Motor neuron (in vitro differentiated cells): ENCODE measurements around the gene GOLGB1. TPM values are rescaled to one million over a fixed set of nuclear protein-coding genes. Genes with fewer than 3 reads are reported as not detected.

ENCODE experiments used
- ATAC-seq, 8 experiments: fragments of 200-7000 bp; cut with Tn5 transposase; replicated peaks in 6 of 8; 2 replicates each; pipeline ENCODE4 v1.8.0; 2021; ENCODE audit warnings: mild to moderate bottlenecking in 8 of 8, moderate library complexity in 8 of 8
- H3K27ac ChIP-seq, 2 donors: fragments of 250-450 bp; sonication (Bioruptor Pico); 2 replicates each; pipeline ENCODE4 v1.9.0; 2021; ENCODE audit warnings: antibody characterized with exemption in 2 of 2, mild to moderate bottlenecking in 2 of 2, moderate library complexity in 1 of 2
- H3K4me1 ChIP-seq, 2 donors: fragments of 250-450 bp; sonication (Bioruptor Pico); replicated peaks in 1 of 2; 2 replicates each; pipeline ENCODE4 v1.6.1; 2021; ENCODE audit warnings: antibody characterized with exemption in 2 of 2, mild to moderate bottlenecking in 2 of 2, moderate library complexity in 1 of 2
- H3K4me3 ChIP-seq, 5 donors: fragments of 250-450 bp; sonication (Bioruptor Pico); 2 replicates each; pipeline ENCODE4 v1.9.0; 2021; ENCODE audit warnings: antibody characterized with exemption in 5 of 5, mild to moderate bottlenecking in 5 of 5, moderate library complexity in 4 of 5
- WGBS, 10 experiments: fragments of 450-650 bp; shearing (Covaris generic); methylation state at CpG; one replicate each; pipeline ENCODE4 v1.0.0; 2022; 5-methylcytosine and 5-hydroxymethylcytosine counted together
- in situ Hi-C, 9 experiments: fragments of 400-800 bp; cut with MboI; loops; one replicate each; pipeline ENCODE4 v1.15.0; 2021; ENCODE audit warnings: low sequenced_read_pairs in 9 of 9, low pct_unique_long_range_greater_than_20kb in 2 of 9; ENCODE audit not compliant: unreplicated experiment in 9 of 9
- total RNA-seq, 8 experiments: library from RNA; unstranded; fragments of 300-600 nt; gene quantifications; 2 replicates each; pipeline versions ENCODE4 v1.2.3 to v1.2.4, GENCODE V29; 2022

The GOLGB1 gene
- total RNA-seq, 8 experiments from 2014 or later, result 36.4 to 72.5 (median 55.4) TPM

DNA sequence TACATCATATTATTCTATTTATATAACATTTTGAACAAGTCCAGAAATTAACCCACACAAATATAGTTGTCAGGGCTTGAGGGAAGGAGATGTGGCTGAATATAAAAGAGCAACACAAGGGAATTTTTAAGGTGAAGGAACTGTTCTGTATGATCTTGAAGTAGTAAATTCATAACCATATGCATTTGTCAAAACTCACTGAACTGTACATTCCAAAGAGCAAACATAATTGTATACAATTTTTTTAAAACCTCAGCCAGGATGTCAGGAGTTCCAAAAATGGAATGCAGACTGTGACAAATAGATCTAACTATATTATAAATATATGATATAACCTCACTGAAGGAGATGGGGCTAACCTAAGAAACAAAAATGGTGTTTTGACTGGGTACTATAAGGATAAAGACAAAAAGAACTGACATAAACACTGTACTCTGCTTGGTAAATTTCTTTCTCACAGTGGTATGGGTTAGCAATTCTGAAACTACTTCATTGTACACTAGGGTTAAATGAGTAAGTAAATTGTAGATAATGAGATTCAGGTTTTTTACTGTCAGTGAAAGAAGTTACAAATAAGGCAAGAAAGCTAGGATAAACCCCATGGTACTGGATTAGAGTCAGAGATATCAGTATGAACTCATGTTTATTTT is 14.4 kb downstream of the GOLGB1 start:
- no peak overlapping the region for H3K4me3 ChIP-seq
- H3K4me1 ChIP-seq, result peaks cover 6 to 10% of the 10 kb centered on the region in 2 donors
- no peak for ATAC-seq
- H3K27ac ChIP-seq, result no peak overlapping the region
- in situ Hi-C loops, result no loop called here

DNA sequence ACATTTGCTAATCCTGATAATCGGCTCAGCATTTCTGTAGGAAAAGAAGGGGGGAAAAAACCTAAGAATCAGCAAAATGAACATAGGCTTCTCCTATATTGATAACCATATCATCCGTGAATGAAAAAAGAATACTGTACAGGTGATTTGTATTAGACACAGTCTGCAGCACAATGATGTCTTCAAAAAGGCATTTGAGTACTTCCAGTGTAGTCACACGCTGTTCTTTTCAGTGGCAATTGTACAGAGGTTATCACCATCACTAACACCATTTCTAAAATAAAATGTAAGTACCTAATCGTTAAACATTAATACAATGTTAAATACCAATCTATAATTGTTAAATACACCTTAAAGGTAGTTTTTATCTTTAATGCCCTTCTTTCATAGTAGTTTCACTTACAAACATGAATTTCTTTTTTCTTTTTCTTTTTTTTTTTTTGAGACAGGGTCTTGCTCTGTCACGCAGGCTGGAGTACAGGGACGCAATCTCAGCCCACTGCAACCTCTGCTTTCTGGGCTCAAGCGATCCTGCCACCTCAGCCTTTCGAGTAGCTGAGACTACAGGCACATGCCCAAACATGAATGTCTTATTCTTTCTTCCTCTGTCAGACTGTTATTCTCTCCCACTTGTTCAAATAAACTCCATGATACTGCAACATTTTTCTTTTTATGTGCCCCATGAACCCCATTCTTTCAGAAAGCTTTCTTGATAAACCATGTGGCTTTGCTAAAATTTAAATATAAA is 18.4 kb downstream of the GOLGB1 start:
- H3K4me3 ChIP-seq, result no peak overlapping the region
- H3K4me1 ChIP-seq, result peaks cover 6 to 10% of the 10 kb centered on the region in 2 donors
- peak in 3 of 8 experiments; percentile 32 to 95 (median 53) for ATAC-seq
- in situ Hi-C loops, result no loop called here
- 31 to 97% (median 82%) methylated on average over 4 to 8 of the region's 8 CpGs for WGBS, 10 experiments
- H3K27ac ChIP-seq, result no peak overlapping the region

DNA sequence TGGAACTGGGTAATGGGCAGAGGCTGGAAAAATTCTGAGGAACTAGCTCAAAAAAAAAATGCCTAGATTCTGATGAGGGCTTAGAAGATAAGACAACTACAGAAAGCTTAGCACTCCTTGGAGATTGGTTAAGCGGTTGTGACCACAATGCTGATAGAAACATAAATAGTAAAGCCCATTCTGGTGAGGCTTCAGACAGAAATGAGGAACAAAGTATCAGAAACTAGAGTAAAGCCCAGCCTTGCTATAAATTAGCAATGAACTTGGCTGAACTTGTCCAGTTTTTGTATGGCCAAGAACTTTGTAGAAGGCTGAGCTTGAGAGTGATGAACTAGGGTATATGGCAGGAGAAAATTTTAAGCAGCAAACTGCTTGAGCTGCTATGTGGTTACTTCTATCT is 25.4 kb downstream of the GOLGB1 start:
- Histone ChIP-seq H3K4me3 (no peak overlapping the region), H3K4me1 (no peaks in the 10 kb centered on the region), H3K27ac (no peak overlapping the region)
- 83 to 100% (median 92%) methylated on average over 1 of the region's 1 CpG; no CpG with 5 or more reads in 3 of the 10 experiments for WGBS, 10 experiments
- in situ Hi-C loops, result no loop called here
- no peak for ATAC-seq

DNA sequence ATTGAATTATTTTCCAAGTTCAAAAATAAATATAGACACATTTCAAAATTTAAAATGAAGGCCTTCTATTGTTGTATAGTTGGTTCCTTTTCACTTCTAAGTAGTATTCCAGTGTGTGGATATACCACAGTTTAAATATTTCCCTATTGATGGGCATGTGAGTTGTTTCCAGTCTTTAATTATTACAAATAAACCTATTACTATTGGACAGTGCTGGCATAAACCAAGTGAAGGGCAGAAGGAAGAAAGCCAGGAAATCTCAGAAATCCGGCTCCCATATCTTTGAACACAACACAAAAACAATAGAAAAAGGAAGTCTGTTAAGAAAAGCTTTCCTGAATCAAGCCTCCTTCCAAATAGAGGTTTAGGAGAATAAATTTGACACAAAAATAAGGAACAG is 26.1 kb downstream of the GOLGB1 start:
- no peak for ATAC-seq
- no peaks in the 10 kb centered on the region for H3K4me1 ChIP-seq
- H3K4me3 ChIP-seq, result no peak overlapping the region
- in situ Hi-C loops, result no loop called here
- no peak overlapping the region for H3K27ac ChIP-seq
- WGBS, 10 experiments, result 80 to 100% (median 100%) methylated on average over 1 of the region's 1 CpG; no CpG with 5 or more reads in 2 of the 10 experiments

DNA sequence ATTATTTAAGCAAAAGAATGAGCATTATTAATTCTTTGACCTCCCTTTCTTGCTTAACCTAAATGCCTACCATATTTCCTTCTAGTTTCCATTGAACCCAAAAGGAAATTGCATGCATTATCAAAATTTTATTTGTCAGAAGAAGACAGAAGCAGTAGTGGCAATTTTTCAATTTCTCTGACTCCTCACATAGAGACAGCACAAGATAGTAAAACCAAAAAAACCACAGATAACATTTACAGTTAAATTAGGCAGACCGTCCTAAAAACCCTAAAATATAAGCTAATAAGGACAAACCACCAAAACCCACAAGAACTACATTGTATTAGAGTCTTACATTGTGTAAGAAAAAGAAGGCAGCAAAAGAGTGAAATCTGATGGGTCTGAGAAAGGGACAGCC is 27.1 kb downstream of the GOLGB1 start:
- WGBS, 10 experiments, result 86 to 100% (median 100%) methylated on average over 1 of the region's 1 CpG; no CpG with 5 or more reads in 3 of the 10 experiments
- in situ Hi-C loops, result no loop called here
- ATAC-seq, result no peak
- H3K4me3 ChIP-seq, result no peak overlapping the region
- H3K27ac ChIP-seq, result no peak overlapping the region
- no peaks in the 10 kb centered on the region for H3K4me1 ChIP-seq

DNA sequence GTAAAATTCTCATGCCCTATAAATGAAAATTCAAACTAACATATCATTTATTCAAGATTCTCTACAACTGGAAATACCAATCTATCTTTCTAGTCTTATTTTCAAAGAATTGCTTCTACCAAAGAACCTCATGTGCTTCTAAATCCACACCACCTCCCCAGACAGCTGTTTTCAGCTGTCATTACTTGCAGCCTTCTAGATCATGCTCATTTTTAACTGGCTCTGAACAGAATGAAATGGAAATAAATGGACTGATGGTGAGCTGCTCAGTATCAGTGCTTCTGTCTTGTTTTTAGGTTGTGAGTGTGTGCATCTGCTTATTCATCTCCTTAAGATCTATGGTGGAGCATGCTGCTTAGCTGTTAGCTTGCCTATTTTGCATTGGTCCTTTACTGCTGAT is 29.4 kb downstream of the GOLGB1 start:
- in situ Hi-C loops, result no loop called here
- no peaks in the 10 kb centered on the region for H3K4me1 ChIP-seq
- ATAC-seq, result no peak
- H3K4me3 ChIP-seq, result no peak overlapping the region
- no peak overlapping the region for H3K27ac ChIP-seq

DNA sequence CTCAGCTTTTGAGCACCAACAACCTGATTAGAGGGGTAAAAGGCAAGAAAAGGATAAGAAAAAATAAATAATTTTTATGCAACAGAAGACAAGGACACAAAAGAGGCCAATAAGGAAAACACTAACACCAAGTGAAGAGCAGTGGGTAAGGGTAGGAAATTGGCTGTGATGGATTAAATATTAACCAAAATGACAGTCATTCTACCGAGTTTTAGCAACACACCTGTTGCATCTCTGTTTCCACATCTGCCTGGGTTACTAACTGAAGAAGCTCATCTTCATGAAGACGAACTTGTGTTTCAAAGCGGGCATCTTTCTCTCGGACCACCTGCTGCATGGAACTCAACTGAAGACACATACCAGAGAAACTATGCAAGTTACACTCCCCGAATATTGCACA is 30.1 kb downstream of the GOLGB1 start:
- no peaks in the 10 kb centered on the region for H3K4me1 ChIP-seq
- H3K27ac ChIP-seq, result no peak overlapping the region
- no peak overlapping the region for H3K4me3 ChIP-seq
- in situ Hi-C loops, result no loop called here
- no peak for ATAC-seq
- WGBS, 10 experiments, result 83 to 100% (median 94%) methylated on average over 2 to 5 of the region's 5 CpGs; no CpG with 5 or more reads in 2 of the 10 experiments

DNA sequence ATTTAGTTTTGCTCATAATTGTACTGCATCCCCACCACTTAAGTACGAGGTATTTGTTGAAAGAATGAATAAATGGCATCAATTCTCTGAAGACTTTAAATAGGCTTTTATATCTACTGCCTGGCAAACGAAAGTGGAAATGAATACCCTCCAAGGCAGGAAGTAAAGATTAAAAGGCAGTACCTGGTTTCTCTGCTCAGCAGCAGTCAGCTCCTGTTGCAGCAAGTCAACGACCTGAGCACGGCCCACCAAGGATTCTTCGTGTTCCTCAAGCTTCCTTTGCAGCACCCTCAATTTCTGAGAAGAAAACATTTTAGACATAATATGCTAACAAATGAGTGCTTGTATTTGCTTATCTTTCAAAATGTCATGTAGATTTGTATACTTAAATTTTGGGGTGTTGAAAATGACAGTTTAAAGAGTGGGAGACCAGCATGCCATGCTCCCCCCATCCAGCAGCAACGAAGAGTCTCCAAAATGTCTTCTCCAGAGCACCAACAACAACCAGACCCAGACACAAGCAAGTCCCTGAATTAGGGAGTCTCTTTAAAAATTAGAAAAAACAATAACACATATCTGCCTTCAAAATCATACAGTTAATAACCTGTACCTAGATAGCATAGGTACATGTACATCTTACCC is 31.2 kb downstream of the GOLGB1 start:
- no peak for ATAC-seq
- H3K4me3 ChIP-seq, result no peak overlapping the region
- whole genome bisulfite sequencing, 10 experiments, result 70 to 100% (median 88%) methylated on average over 1 to 6 of the region's 6 CpGs
- in situ Hi-C loops, result no loop called here
- H3K4me1 ChIP-seq, result no peaks in the 10 kb centered on the region
- no peak overlapping the region for H3K27ac ChIP-seq

DNA sequence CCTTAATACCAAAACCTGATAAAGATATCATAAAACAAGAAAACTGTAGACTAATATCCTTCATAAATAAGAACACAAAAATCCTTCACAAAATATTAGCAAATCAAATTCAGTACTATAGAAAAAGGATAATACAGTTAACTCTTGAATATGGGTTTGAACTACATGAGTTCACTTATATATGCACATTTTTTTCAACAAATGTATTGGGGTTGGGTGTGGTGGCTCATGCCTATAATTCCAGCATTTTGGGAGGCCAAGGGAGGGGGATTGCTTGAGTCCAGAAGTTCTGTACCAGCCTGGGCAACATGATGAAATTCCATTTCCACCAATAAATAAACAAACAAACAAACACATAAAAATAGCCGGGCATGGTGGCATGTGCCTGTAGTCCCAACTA is 39.2 kb downstream of the GOLGB1 start:
- peak in 2 of 8 experiments; percentile 57 to 64 for ATAC-seq
- in situ Hi-C loops, result no loop called here
- no peak overlapping the region for H3K4me3 ChIP-seq

DNA sequence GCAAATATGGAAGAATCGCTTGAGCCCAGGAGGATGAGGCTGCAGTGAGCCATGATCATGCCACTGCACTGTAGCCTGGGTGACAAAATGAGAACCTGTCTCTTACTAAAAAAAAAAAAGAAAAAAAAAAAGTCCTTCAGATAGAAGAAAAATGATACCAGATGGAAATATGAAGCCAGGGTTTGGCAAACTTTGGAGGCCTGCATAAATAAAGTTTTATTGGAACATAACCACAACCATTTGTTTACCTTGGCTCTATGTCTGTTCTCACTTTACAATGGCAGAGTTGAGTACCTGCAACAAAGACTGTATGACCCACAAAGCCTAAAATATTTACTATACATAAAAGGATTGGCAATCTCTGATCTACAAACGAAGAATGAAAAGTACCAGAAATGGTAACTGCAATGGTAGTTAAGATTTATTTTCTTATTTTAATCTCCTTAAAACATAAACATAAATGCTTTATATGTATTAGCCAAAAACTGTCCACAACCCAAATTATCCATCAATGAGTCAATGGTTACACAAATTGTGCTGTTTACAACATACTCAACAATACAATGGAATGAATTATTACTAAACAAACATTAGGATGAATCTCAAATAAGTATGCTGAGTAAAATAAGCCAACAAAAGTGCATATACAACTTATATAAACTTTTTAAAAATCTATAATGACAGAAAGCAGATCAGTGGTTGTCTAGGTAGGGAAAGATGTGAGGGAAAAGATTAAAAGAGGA is 41.8 kb downstream of the GOLGB1 start:
- H3K4me3 ChIP-seq, result no peak overlapping the region
- 88 to 100% (median 97%) methylated on average over 1 to 2 of the region's 2 CpGs for WGBS, 10 experiments
- no peaks in the 10 kb centered on the region for H3K4me1 ChIP-seq
- H3K27ac ChIP-seq, result no peak overlapping the region
- ATAC-seq, result no peak
- in situ Hi-C loops, result no loop called here

More for the DNA sequence above, 39.2 kb downstream of the GOLGB1 start:
- Histone ChIP-seq H3K27ac (no peak overlapping the region), H3K4me1 (no peaks in the 10 kb centered on the region)
- 40 to 100% (median 86%) methylated on average over 1 of the region's 1 CpG; no CpG with 5 or more reads in 4 of the 10 experiments for WGBS, 10 experiments

DNA sequence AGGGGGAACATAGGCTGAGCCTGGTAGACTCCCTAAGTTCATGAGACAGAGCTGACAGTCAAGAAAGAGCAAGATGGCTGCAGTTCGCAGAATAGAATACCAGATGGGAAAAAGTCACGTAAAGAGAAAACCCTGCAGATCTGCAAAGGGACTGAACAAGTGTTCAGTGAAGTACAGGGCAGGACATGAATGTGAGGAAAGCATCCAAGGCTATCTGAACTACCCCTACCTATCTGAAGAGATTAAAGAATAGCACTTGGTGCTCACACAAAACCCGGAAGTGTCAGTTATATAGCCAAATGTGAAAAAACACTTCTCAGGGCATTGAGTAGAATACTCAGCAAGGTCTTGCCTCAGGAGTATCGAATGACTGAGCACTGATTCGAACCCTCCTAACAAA is 44.0 kb downstream of the GOLGB1 start:
- Histone ChIP-seq H3K4me1 (no peaks in the 10 kb centered on the region), H3K27ac (no peak overlapping the region), H3K4me3 (no peak overlapping the region)
- no peak for ATAC-seq
- WGBS, 10 experiments, result 91 to 100% (median 97%) methylated on average over 1 to 5 of the region's 5 CpGs; no CpG with 5 or more reads in 1 of the 10 experiments
- in situ Hi-C loops, result no loop called here

DNA sequence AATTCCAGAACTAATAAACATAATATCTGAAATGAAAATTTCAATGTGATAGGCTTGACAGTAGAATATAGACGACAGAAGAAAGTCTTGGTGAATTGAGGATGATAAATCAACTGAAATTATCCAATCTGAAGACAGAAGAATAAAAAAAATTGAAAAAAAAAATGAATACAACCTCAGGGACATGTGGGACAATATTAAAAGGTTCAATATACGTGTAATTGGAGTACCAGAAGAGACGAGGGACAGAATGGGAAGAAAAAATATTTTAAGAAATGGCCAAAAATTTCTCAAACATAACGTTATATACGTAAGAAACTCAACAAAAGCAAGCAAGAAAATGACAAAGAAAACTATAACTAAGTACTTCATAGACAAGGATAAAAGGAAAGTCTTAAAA is 45.6 kb downstream of the GOLGB1 start:
- no peak overlapping the region for H3K27ac ChIP-seq
- ATAC-seq, result no peak
- no peaks in the 10 kb centered on the region for H3K4me1 ChIP-seq
- in situ Hi-C loops, result no loop called here
- no peak overlapping the region for H3K4me3 ChIP-seq
- WGBS, 10 experiments, result 94 to 100% (median 99%) methylated on average over 1 to 5 of the region's 5 CpGs

DNA sequence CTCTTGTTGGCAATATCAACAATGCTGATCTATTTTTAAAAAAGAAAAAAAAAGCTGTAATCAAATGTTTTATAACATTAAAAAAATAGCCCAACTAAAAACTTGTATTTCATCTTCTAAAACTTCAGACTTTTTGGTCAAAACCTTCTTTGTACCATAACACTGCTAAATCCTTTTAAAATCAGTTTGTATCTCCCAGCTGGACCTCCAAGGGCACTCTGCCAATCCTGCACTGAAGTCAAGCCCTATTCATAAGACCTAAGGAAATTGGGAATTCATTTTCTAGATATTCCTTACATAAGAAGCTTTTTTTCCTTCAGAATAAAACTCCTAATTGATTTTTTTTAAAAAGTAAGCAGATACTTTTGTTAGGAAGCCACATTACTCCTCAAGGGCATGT is 50.6 kb downstream of the GOLGB1 start:
- H3K27ac ChIP-seq, result no peak overlapping the region
- in situ Hi-C loops, result no loop called here
- ATAC-seq, result no peak
- H3K4me3 ChIP-seq, result no peak overlapping the region
- H3K4me1 ChIP-seq, result no peaks in the 10 kb centered on the region
